Measurements from ENCODE around the gene PBOV1. TPM values are rescaled to one million over a fixed set of nuclear protein-coding genes. Genes with fewer than 3 reads are reported as not detected.

The PBOV1 gene
- not detected for total RNA-seq

DNA sequence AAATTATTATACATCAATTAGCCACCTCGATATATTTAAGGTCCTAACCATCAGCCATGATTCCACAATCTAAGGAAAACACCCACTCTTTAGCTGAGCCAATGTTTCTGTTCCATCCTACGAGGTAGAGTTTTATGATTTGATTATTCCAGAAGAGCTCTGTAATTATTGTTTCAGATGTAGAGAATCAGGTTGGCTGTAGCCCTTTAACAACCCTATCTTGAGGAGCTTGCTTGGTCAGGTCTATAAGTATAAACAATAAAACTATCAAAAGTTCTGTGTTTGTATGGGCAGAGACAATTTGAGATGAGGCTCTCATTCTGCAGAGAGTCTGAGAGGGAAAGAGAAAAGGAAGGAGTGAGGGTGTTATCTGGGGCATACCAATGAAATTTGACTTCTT lies at the start of gene PBOV1:
PBOV1 (minus strand) TSS at position 43 of the 400 bp plus-strand sequence. CDS start 96 bp downstream, outside the sequence.

Other genes with a start within 250 kb of the PBOV1 start
- gene PERP, start 111.1 kb downstream of the PBOV1 start, total RNA-seq, result 20.8 TPM
- gene ARFGEF3, start 56.6 kb downstream of the PBOV1 start, total RNA-seq, result 11.1 TPM
- gene SMIM28, start 159.4 kb upstream of the PBOV1 start, total RNA-seq, result not detected
- gene HEBP2, start 185.7 kb upstream of the PBOV1 start, total RNA-seq, result 14.5 TPM